GM19328 (cell line): ENCODE measurements around the gene ZNF862.
"Not testable (repeated sequence)": the region's sequence is repeated elsewhere in the genome, so short reads cannot be mapped to it uniquely, and the experiment has no call there.

Source experiments
- ATAC-seq: cut with Tn5 transposase; IDR thresholded peaks from one replicate; pipeline ENCODE4 v1.9.1; 2021; ENCODE audit warnings: mild to moderate bottlenecking, moderate library complexity; ENCODE audit not compliant: unreplicated experiment

ZNF862 gene

DNA sequence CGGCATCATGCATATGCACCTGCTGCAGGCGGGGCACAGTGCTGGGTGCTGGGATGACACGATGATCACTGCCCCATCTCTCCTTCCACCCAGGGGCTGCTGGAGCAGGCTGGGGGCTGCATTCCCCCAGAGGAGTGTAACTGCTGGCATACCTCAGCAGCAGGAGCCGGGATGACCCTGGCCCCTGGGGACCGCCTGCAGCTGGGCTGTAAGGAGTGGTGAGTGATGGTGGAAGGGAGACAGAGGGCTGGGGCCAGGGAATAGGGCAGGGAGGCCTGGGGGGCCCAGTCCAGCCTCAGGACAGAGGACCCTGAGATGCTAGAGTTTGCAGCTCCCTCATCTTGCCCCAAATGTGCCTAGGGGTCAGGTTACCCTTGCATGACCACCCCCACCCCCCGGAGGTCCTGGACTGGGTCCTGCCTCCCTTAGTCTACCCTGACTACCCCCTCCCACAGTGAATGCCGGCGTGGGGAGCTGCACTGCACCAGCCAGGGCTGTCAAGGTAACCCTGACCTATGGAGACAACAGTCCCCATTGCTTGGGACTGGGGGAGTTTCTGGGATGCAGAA is 14.5 kb upstream of the ZNF862 start:
- no peak for ATAC-seq

DNA sequence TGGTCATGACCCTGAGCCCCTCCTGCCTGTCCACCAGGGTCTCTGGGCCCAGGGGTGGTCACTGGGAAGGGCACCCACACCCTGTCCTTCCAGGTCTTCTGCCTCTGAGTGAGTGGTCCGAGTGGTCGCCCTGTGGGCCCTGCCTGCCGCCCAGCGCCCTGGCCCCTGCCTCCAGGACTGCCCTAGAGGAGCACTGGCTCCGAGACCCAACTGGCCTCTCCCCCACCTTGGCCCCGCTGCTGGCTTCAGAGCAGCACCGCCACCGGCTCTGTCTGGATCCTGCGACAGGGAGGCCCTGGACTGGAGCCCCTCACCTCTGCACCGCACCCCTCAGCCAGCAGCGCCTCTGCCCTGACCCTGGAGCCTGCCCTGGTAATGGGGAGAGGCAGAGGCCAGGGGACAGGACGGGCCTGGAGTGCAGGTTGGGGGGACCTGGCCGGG is 13.9 kb upstream of the ZNF862 start:
- ATAC-seq = no peak

DNA sequence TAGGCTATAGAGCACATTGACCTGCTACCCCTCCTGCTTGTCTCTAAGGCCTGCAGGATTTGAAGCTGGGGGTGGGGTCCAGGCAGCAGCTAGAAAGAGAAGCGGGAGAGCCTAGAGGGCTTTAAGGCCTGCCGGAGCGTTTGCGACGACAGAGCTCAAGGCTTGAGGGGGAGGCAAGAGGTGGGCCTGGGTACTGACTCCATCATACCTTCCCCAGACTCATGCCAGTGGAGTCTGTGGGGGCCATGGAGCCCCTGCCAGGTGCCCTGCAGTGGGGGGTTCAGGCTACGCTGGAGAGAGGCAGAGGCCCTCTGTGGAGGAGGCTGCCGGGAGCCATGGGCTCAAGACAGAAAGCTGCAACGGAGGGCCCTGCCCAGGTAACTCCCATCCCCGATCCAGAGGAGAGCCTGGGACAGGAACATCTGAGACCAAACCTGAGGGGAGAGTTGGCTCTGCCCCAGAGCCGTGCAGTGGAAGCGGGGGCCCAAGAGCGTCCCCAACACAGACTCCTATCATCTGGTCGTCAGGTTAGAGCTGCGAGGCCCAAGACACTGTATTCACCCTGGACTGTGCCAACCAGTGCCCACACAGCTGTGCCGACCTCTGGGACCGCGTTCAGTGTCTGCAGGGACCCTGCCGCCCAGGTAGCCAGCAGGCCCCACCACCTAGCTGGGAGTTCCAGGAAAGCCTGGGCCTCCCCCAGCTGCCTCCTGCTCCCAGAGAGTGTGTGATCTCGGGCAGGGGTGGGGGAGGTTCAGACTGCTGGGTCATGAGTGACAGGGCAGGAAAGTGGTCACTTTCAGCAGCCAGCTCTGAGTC is 13.2 kb upstream of the ZNF862 start:
- no peak for ATAC-seq

DNA sequence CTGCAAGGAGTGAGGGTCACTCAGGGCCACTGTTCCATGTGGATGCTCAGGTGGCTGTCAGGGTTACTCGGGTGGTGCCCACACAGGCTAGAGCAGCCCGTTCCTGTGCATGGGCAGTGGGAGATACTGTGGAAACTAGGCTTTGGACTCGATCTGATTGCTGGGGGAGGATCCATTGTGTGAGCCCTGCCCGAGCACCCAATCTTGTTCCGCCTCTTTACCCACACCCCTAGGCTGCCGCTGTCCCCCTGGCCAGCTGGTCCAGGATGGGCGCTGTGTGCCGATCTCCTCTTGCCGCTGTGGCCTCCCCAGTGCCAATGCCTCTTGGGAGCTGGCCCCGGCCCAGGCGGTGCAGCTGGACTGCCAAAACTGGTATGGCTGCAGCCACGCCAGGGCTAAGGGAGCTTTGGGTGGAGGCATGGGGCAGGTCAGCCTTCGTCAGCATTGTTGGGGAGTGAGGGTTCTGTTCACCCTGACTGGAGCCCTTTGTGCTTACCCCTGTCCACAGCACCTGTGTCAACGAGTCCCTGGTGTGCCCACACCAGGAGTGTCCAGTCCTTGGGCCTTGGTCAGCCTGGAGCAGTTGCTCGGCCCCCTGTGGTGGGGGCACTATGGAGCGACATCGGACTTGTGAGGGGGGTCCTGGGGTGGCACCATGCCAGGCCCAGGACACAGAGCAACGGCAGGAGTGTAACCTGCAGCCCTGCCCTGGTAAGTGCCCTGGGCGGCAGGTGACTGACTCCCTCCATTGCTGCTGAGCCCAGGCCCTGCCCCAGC is 12.4 kb upstream of the ZNF862 start:
- ATAC-seq = no peak

DNA sequence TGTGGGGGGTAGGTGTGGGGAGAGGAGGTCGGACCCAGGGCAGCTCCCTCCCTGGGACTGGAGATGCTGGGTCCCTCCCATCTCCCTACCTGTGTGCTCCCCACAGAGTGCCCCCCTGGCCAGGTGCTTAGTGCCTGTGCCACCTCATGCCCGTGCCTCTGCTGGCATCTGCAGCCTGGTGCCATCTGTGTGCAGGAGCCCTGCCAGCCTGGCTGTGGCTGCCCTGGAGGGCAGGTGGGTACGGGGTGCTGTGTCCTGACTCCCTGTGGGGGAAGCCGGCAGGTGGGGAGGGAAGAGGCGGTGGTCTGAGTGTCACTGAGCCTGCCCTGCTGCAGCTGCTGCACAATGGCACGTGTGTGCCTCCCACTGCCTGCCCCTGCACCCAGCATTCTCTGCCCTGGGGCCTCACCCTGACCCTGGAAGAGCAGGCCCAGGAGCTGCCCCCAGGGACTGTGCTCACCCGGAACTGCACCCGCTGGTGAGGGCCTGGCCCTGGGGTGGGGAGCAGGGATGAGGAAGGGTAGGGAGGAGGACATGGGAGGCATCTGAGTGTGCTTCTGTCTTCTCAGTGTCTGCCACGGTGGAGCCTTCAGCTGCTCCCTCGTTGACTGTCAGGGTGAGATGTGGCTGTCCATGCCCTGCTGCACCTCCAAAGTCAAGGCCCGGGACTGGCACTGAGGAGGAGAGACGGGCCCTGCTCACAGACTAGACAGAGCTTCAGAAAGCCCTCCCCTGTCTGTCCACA is 11.7 kb upstream of the ZNF862 start:
- no peak for ATAC-seq

DNA sequence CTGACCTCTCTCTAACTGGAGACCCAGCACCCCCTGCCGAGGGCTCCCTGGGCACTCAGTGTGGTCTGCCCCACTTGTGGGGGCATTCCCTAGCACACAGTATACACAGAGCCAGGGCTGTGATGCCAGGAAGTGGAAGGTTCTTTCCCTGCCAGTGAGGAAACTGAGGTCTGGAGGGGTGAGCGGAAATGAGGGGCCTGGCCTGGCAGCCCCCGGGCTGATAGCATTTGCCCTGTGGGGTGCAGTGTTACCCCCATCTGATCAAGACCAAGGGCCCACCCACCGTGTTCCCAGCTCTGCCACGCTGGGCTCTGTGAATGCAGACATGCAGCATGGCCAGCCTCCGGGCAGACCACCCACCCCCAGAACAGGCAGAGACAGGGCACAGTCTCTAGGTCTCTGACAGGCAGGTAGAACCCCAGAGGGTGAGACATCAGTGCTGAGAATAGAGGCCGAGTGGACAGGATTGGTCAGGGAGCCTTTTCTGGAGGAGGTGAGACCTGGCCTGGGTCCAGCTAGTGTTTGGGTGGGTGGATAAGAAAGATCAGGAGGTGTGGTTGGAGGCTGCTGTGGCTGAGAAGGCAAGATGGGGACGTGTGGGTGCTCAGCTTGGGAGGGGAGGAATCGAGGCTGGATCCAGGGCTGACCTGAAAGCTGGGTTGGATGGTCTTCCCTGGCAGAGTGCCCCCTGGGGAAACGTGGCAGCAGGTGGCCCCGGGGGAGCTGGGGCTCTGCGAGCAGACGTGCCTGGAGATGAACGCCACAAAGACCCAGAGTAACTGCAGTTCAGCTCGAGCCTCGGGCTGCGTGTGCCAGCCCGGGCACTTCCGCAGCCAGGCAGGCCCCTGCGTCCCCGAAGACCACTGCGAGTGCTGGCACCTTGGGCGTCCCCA is 10.8 kb upstream of the ZNF862 start:
- ATAC-seq = no peak

DNA sequence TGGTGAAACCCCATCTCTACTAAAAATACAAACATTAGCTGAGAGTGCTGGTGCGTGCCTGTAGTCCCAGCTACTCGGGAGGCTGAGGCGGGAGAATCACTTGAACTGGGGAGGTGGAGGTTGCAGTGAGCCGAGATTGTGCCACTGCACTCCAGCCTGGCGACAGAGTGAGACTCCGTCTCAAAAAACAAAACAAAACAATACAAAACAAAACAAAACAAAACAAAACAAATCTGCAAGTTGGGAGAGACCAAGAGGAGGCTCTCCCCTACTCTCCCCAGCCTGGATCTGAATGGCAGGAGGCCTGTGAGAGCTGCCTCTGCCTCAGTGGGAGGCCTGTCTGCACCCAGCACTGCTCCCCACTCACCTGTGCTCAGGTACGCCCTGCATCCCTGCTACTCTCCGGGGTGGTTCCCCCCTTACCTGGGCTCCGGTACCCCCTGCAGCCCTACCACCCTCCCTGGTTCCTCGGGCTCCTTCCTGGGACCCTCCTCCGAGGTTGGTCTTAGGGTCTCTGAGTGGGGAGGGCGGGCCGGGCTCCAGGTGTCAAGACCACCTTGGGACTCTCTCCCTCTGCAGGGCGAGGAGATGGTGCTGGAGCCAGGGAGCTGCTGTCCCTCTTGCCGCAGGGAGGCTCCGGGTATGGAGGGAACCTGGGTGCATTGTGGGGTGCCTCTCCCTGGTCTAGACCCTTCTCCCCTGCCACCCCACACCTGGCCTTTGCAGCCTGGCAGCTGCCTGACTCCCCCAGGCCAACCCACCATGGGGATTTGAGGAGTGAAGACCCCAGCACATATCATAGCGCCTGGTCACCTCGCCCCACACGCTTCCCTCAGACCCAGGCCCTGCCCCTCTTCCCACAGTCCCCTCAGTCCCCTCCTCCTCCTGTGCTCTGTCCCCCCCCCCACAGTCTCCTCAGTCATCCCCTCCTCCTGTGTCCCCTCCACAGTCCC is 9.5 kb upstream of the ZNF862 start:
- ATAC-seq = no peak

DNA sequence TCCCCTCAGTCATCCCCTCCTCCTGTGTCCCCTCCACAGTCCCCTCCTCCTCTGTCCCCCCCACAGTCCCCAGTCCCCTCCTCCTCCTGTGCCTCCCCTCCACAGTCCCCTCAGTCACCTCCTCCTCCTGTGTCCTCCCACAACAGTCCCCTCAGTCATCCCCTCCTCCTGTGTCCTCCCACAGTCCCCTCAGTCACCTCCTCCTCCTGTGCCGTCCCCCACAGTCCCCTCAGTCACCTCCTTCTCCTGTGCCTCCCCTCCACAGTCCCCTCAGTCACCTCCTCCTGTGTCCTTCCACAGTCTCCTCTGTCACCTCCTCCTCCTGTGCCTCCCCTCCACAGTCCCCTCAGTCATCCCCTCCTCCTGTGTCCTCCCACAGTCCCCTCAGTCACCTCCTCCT is 7.6 kb upstream of the ZNF862 start:
- ATAC-seq = not testable (repeated sequence)

DNA sequence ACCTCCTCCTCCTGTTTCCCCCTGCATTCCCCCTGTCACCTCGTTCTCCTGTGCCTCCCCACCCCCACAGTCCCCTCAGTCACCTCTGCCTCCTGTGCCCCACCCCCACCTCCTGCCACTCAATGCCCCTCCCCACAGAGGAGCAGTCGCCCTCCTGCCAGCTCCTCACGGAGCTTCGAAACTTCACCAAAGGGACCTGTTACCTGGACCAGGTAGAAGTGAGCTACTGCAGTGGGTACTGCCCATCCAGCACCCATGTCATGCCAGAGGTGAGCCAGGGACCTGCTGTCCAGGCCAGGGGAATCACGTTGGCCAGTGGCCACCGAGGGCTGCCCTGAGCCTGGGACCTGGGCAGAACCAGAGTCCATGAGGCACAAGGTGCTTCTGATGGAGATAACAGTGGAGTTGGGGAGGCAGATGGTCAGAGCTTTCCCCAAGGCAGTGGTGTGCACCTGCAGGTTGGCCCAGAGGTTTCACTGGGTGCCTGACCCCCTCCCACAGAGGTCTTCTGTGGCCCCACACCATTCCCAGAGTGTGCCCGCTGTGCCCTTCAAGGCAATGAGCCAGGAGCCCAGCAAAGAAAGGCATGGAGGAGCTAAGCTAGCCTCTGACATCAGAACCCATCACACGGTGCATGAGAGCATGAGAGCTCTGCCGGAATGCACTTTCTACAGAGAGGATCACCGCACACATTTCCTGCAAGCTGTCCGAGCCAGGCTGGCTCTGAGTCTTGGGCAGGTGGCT is 7.0 kb upstream of the ZNF862 start:
- no peak for ATAC-seq

DNA sequence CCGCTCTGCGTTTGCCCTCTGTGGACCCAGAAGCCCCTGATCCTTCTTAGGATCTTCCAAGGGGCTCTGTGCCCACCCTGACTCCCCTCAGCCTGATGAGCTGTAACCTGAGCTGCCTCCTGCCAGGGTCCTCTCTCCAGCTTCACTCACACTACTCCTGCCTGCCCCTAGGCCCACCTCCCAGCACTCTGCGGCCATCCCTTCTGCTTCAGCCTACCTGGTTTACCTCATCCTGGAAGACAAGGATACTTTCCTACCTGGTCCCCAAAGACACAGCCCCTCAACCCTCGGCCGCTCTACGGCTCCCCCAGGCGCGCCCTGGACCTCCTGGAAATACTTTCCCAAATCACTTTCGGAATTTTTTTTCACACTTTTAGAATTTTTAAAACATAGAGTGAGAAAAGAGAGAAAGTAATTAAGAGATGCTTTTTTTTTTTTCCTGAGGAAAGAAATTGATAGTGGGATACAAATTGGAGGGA is 6.4 kb upstream of the ZNF862 start:
- ATAC-seq = no peak

DNA sequence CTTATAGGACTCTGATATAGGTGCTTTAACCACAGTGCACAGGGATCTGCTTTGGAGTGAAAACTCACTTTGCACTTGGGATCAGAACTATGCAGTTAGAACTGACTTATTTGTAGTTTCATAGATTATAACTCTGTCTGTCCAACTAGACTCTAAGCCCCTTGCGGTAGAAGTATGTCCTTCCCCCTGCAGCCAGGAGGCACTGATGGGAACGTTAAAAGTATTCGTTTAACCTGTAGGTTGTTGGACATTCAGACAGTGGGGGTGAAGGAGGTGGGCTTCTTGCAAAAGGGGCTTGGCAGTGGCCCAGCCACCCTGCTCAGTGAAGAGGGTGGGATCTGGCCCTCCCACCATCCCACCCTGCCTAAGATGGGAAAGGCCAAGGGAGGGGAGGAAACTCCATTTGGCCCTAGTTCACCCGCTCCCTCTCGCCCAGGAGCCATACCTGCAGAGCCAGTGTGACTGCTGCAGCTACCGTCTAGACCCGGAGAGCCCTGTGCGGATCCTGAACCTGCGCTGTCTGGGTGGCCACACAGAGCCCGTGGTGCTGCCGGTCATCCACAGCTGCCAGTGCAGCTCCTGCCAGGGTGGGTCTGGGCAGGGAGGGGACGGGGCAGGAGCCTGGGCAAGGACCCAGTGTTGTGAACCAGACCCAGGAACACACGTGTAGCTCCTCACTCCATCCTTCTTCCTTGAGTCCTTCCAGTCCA is 5.7 kb upstream of the ZNF862 start:
- ATAC-seq = no peak

DNA sequence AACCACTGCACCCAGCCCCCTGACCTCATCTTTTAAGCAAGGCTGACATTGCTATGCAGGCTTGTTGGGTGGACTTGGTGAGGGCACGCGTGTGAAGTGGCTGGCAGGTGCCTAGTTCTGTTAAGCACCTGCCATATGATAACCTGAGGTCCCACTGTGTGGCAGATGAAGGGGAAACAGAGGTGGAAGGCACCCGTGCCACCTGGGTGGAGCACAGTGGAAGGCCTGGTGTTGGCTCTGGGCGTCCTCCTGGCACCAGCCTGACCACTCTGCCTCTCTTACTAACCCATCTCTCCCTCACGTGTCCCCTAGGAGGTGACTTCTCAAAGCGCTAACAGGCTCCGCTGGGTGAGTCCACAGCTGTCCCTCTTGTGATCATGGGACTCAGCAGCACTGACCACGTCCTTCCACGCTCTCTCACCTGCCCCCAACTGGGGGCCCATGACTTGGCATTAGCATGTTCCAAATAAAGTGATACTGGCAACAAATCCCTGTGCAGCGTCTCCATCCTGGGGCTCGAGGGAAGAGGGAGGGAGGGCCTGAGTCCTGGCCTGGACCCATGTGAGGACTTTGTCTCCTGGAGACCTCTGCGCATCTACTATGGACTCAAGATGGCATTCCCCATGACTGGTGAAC is 4.6 kb upstream of the ZNF862 start:
- ATAC-seq = no peak

DNA sequence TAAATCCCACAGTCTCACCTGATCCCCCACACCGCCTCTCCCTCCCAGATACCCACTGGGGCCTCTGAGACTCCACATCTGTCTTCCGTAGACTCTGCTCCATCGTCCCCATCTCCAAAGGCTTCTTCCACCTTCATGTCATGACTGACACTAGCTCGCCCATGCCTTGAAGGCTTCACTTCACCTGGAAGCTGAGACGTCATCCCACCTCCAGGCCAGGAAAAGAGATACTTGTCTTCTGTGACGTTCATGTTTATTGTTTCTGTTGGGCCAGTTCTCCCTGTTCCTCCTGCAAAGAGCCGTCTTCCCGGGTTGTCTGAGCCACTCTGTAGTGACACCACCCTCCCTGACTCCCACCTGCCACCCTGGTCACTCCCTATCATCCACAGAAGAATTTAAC is 3.6 kb upstream of the ZNF862 start:
- ATAC-seq = no peak

DNA sequence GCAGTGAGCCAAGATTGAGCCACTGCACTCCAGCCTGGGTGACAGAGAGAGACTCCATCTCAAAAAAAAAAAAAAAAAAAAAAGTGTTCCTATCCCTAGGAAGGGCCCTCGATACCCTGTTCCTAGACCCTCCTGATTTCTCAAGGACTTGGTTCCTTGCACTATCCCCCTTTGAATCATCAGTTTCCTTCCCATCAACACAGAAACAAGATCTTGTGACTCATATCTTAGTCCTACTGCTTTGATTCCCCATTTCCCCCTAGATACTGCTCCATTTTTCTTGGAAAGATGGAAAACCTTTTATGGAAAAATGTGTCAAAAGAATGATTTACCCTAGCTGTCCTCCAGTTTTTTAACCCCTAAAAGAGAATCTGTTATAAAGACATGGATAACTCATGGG is 1.7 kb upstream of the ZNF862 start:
- ATAC-seq = no peak

DNA sequence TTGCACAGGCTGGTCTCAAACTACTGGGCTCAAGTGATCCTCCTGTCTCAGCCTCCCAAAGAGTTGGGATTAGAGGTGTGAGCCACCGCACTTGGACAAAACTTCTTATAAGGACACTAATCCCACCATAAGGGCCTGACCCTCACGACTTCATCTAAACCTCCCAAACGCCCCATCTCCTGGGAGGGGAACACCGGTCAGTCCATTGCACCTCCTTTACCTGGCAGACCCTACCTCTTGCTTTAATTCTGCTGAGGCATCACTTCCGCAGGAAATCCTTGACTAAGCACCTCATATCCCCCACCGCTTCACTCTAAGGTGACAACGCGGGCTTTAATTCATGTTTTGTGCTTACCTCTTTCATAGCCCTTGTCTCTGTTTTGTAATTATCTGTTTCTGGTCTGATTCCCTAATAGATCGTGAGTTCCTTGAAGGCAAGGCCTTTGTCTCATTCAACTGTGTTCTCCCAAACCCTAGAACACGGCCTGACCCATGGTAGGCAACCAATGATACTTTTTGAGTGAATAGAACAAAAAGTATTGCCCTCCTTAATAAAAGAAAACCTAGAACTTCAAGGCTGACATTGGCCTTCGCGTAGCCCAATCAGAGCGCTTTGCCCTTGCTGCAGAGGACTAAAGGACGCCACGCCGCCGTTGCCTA is 481 bp upstream of the ZNF862 start:
- no peak for ATAC-seq

DNA sequence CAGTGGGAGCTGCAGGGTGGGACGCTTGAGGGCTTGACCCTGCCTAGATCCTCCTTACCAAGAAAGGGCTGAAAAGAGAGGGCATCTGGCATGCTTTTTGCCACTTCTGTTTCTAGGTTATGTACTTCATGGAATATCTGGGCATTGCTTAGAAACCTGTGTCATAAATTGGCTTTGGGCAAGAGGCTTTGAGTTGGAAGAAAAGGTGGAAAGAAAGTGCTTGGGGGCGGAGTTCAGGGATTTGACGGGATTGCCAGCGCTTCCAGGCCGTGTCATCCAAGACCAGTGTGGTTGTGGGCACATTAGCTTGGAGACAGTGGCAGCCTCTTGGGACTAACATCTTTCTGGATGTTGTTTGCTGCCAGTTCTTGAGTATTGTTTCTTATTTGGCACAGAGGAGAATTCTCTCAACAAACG is 825 bp downstream of the ZNF862 start:
- ATAC-seq = no peak

DNA sequence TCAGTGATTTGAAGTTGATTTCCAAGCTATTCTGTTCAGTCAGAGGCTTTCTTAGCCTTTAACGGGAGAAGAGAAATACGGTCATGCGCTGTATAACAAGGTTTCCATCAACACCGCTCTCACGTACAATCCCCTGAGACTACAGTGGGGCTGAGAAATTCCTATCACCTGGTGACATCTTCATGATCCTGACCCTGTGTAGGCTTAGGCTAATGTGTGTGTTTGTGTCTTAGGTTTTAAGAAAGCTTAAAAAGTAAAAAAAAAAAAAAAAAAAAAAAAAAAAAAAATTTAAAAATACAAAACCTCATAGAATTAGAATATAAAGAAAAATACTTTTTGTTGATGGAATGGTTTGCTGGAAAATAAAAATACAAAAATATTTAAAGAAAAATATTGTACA is 1.8 kb downstream of the ZNF862 start:
- ATAC-seq = no peak
